ENCODE measurements around the gene IL13RA1. TPM values are rescaled to one million over a fixed set of nuclear protein-coding genes. Genes with fewer than 3 reads are reported as not detected.

Gene IL13RA1
- total and polyA plus RNA-seq, 10 of the 15 experiments (the other 5 are each of a cell fraction or from before 2014, with no cell fraction given), result 2.3 to 14.2 (median 8.4) TPM

GRCh38 chrX:118755633-118756032, 28.2 kb downstream of the IL13RA1 start (continued):
- TF ChIP-seq SKIL (IDR thresholded peaks at IDR 0.05; ENCODE audit: low read depth, poor library complexity, severe bottlenecking), result no peak
- TF ChIP-seq STAT3 (IDR thresholded peaks at IDR 0.05; ENCODE audit: low read depth, low read length), result no peak

DNA sequence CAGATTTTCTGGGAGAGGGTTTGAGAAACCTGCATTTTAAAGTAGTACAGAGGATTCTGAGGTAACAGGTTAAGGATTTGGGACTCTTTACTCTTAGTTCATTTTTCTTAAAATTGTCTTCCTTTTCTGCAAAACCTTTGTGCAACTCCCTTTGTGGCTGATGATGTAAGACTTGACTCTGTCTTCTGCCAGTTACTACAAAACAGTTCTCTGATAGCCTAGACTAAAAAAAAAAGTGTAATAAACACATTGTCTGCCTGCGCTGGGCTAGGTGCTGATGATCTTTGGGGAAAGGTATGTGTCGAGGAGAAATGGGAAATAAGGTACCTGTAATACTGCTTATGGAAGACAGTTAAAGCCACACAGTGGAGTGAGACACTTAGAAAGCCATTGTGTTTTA, 28.7 kb downstream of the IL13RA1 start:
- ChIA-PET RAD21 (ENCODE audit: unreplicated experiment) (interaction anchor here (0.7 kb wide), 1 partner anchor 109 kb away, joined by 4 read pairs; no protein-coding TSS in a partner anchor), POLR2A (no interaction called here), CTCF (interaction anchor here (0.8 kb wide), 1 partner anchor 10 kb away, joined by 3 read pairs; no protein-coding TSS in a partner anchor), SMC1A (ENCODE audit: uncharacterized antibody, unreplicated experiment) (interaction anchor here (0.9 kb wide), 1 partner anchor 51 kb away, joined by 3 read pairs; no protein-coding TSS in a partner anchor)
- H4K20me1 ChIP-seq (ENCODE audit: control insufficient read depth, insufficient read depth), result no peaks in the 10 kb centered on the region
- in situ Hi-C loops (cut with MboI) (no loop called here), intact Hi-C loops (cut with micrococcal nuclease; ENCODE audit: unreplicated experiment) (no loop called here)
- no peak overlapping the region for H2AFZ ChIP-seq (ENCODE audit: control insufficient read depth, low read depth, low read length)
- H3K4me3 ChIP-seq, result no peak overlapping the region
- H3K4me1 ChIP-seq (ENCODE audit: control insufficient read depth, insufficient read depth, low read length), result no peaks in the 10 kb centered on the region
- H3K27me3 ChIP-seq (replicated peaks in 1 of 2; ENCODE audit: control insufficient read depth in 2 of 2, insufficient read depth in 2 of 2, low read length in 1 of 2), result no peaks in the 10 kb centered on the region
- WGBS (ENCODE audit: insufficient coverage, insufficient replicate concordance, low lambda C conversion rate, missing lambda C conversion rate), result 64% methylated on average over 2 of the region's 2 CpGs
- H3K9ac ChIP-seq (ENCODE audit: control insufficient read depth, insufficient read depth, low read length), result no peak overlapping the region
- ATAC-seq (no peak), FAIRE-seq (no peak), DNase-seq (ENCODE audit: low read depth, low spot score) (no peak)
- no TSS peak for BruUV-seq (replicated peaks)
- no peaks in the 10 kb centered on the region for H3K9me3 ChIP-seq (replicated peaks; ENCODE audit: control insufficient read depth, insufficient read depth, low read length)
- no peak overlapping the region for H3K27ac ChIP-seq (ENCODE audit: control insufficient read depth, insufficient read depth)
- H3K4me2 ChIP-seq (ENCODE audit: control insufficient read depth, insufficient read depth), result no peak overlapping the region
- H3K36me3 ChIP-seq (ENCODE audit: control insufficient read depth in 2 of 2, insufficient read depth in 2 of 2, low read length in 1 of 2), result no peaks in the 10 kb centered on the region
- H3K79me2 ChIP-seq (ENCODE audit: control insufficient read depth, insufficient read depth, low read length), result no peaks in the 10 kb centered on the region
- TF ChIP-seq POLR2AphosphoS2 (IDR thresholded peaks at IDR 0.05; ENCODE audit: low read depth, low read length) (no peak), TBL1XR1 (IDR thresholded peaks at IDR 0.05; ENCODE audit: low read depth, low read length) (no peak), RFX5 (IDR thresholded peaks at IDR 0.05; ENCODE audit: low read depth, low read length) (no peak), CBFB (IDR thresholded peaks at IDR 0.05; ENCODE audit: low read depth) (no peak), BCL3 (IDR thresholded peaks at IDR 0.05; ENCODE audit: borderline replicate concordance, insufficient read depth, low read depth, low read length, poor library complexity, severe bottlenecking) (no peak), STAT3 (IDR thresholded peaks at IDR 0.05; ENCODE audit: low read depth, low read length) (no peak), NR2F1 (conservative IDR thresholded peaks at IDR 0.05) (no peak), USF1 (IDR thresholded peaks at IDR 0.05; ENCODE audit: borderline replicate concordance, extremely low read length, insufficient read depth, low read depth, low read length) (no peak), PAX5 (IDR thresholded peaks at IDR 0.05; ENCODE audit: borderline replicate concordance, low read depth, low read length) (no peak), NFXL1 (IDR thresholded peaks at IDR 0.05; ENCODE audit: borderline replicate concordance) (no peak), BCL11A (IDR thresholded peaks at IDR 0.05; ENCODE audit: low read depth, low read length) (no peak), SMAD5 (IDR thresholded peaks at IDR 0.05; ENCODE audit: low read depth) (no peak), EGR1 (IDR thresholded peaks at IDR 0.05; ENCODE audit: borderline replicate concordance in 1 of 2, low read depth in 2 of 2, low read length in 2 of 2) (no peak)
- TF ChIP-seq, protein P1, sequence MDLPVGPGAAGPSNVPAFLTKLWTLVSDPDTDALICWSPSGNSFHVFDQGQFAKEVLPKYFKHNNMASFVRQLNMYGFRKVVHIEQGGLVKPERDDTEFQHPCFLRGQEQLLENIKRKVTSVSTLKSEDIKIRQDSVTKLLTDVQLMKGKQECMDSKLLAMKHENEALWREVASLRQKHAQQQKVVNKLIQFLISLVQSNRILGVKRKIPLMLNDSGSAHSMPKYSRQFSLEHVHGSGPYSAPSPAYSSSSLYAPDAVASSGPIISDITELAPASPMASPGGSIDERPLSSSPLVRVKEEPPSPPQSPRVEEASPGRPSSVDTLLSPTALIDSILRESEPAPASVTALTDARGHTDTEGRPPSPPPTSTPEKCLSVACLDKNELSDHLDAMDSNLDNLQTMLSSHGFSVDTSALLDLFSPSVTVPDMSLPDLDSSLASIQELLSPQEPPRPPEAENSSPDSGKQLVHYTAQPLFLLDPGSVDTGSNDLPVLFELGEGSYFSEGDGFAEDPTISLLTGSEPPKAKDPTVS (IDR thresholded peaks at IDR 0.05; ENCODE audit: low read depth, low read length), result no peak
- TF ChIP-seq, protein P2, sequence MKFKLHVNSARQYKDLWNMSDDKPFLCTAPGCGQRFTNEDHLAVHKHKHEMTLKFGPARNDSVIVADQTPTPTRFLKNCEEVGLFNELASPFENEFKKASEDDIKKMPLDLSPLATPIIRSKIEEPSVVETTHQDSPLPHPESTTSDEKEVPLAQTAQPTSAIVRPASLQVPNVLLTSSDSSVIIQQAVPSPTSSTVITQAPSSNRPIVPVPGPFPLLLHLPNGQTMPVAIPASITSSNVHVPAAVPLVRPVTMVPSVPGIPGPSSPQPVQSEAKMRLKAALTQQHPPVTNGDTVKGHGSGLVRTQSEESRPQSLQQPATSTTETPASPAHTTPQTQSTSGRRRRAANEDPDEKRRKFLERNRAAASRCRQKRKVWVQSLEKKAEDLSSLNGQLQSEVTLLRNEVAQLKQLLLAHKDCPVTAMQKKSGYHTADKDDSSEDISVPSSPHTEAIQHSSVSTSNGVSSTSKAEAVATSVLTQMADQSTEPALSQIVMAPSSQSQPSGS (IDR thresholded peaks at IDR 0.05; ENCODE audit: low read length), result no peak
